K562 (cell line): ENCODE results near the gene LAMA2. TPM values are rescaled to one million over a fixed set of nuclear protein-coding genes. Genes with fewer than 3 reads are reported as not detected.

ENCODE experiments used
- ATAC-seq: fragments of 200-7000 bp; cut with Tn5 transposase; 3 replicates; pipeline ENCODE4 v1.9.1; 2020; ENCODE audit warnings: moderate library complexity
- BruUV-seq: library from RNA; stranded (reverse); fragments of 400-500 nt; replicated peaks from 2 replicates; lab custom pipeline; 2021; lab: Mats Ljungman, UMichigan
- CTCF ChIA-PET: fragments of 300-600 bp; formaldehyde crosslinking; extraction: SDS; loops from one replicate; lab custom pipeline; 2021; ENCODE audit warnings: low intra/inter-chr PET ratio; lab: Yijun Ruan, JAX
- POLR2A ChIA-PET: fragments of 300-600, 350-650 bp; sonication (Branson Sonifier 250); formaldehyde crosslinking; extraction: SDS; loops from one replicate; lab custom pipeline; 2021; ENCODE audit warnings: antibody characterized with exemption, inconsistent platforms; lab: Yijun Ruan, JAX
- DNase-seq, 4 experiments: peaks; one replicate each; pipeline versions ENCODE4 v3.0.0 to v3.0.0-alpha.2; 2011 to 2018; ENCODE audit warnings: low spot score in 3 of 4, mixed read lengths in 3 of 4; ENCODE audit errors: extremely low read depth in 1 of 4
- FAIRE-seq: peaks from 2 replicates; lab custom pipeline; 2011; peaks lifted over from hg19 to GRCh38; lab: Jason Lieb, UNC
- H2AFZ ChIP-seq: 2 replicates; pipeline ENCODE4 v1.6.0; 2011; ENCODE audit warnings: low read depth, low read length, control low read depth, inconsistent platforms
- H3K27ac ChIP-seq: fragments of 200-600 bp; 3 replicates; pipeline ENCODE4 v1.8.0; 2011; ENCODE audit warnings: low read depth, mild to moderate bottlenecking, control low read depth, inconsistent platforms, low read length, moderate library complexity, mixed read lengths; ENCODE audit errors: extremely low read depth
- H3K27me3 ChIP-seq, 2 experiments: fragments of 300-600 bp in 1 of 2; 2 replicates in 1 of 2; 3 replicates in 1 of 2; pipeline versions ENCODE4 v1.6.0 to v1.8.0; 2011; ENCODE audit warnings: inconsistent platforms in 2 of 2, low read length in 2 of 2, mild to moderate bottlenecking in 1 of 2, mixed read lengths in 1 of 2, moderate library complexity in 1 of 2; ENCODE audit not compliant: control insufficient read depth in 2 of 2, insufficient read depth in 2 of 2
- H3K36me3 ChIP-seq: fragments of 300-600 bp; 3 replicates; pipeline ENCODE4 v1.8.0; 2011; ENCODE audit warnings: mild to moderate bottlenecking, low read length, inconsistent platforms; ENCODE audit not compliant: control insufficient read depth, insufficient read depth
- H3K4me1 ChIP-seq, 2 experiments: fragments of 200-600 bp in 1 of 2; replicated peaks in 1 of 2; 2 replicates in 1 of 2; 3 replicates in 1 of 2; pipeline versions ENCODE4 v1.5.1 to v1.8.0; 2011; ENCODE audit warnings: inconsistent platforms in 2 of 2, low read length in 2 of 2, mild to moderate bottlenecking in 1 of 2, mixed read lengths in 1 of 2, moderate library complexity in 1 of 2; ENCODE audit not compliant: control insufficient read depth in 2 of 2, insufficient read depth in 2 of 2
- H3K4me2 ChIP-seq: 2 replicates; pipeline ENCODE4 v1.6.1; 2011; ENCODE audit warnings: low read length, control low read depth, inconsistent platforms, mixed read lengths; ENCODE audit not compliant: insufficient read depth
- H3K4me3 ChIP-seq: fragments of 200-600 bp; sonication (generic), shearing (Covaris generic); 2 replicates; pipeline ENCODE4 v1.5.1; 2016; ENCODE audit warnings: control low read depth, inconsistent platforms
- H3K79me2 ChIP-seq: fragments of 200-600 bp; 3 replicates; pipeline ENCODE4 v1.8.0; 2011; ENCODE audit warnings: low read length, inconsistent platforms; ENCODE audit not compliant: control insufficient read depth, insufficient read depth
- H3K9ac ChIP-seq, 2 experiments: 2 replicates each; pipeline versions ENCODE4 v1.6.0 to v1.6.1; 2011; ENCODE audit warnings: low read depth in 2 of 2, low read length in 2 of 2, control low read depth in 1 of 2, inconsistent platforms in 1 of 2, mild to moderate bottlenecking in 1 of 2, mixed read lengths in 1 of 2; ENCODE audit not compliant: insufficient read depth in 1 of 2
- H3K9me1 ChIP-seq: one replicate; pipeline ENCODE4 v1.6.0; 2011; ENCODE audit warnings: inconsistent platforms, mild to moderate bottlenecking, low read length, moderate library complexity; ENCODE audit not compliant: control insufficient read depth, insufficient read depth
- H3K9me3 ChIP-seq: replicated peaks from 2 replicates; pipeline ENCODE4 v1.5.1; 2011; ENCODE audit warnings: low read depth, low read length, inconsistent platforms; ENCODE audit not compliant: control insufficient read depth, insufficient read depth
- H4K20me1 ChIP-seq: replicated peaks from 2 replicates; pipeline ENCODE4 v1.6.1; 2011; ENCODE audit warnings: low read length, inconsistent platforms, mixed read lengths; ENCODE audit not compliant: control insufficient read depth, insufficient read depth
- BCL6 ChIP-seq: fragments of 250-450 bp; sonication (Bioruptor Pico); IDR thresholded peaks from 2 replicates; pipeline ENCODE4 v1.4.0; 2020
- CEBPG ChIP-seq, 3 experiments: fragments of 200-800 bp in 1 of 3; sonication (Bioruptor generic) in 1 of 3; sonication (generic) in 1 of 3; formaldehyde crosslinking in 1 of 3; IDR thresholded peaks in 2 of 3; conservative IDR thresholded peaks in 1 of 3; 2 replicates each; pipeline versions ENCODE4 v1.6.1 to v1.8.0; 2016 to 2022; ENCODE audit warnings: missing compliant biosample characterization in 2 of 3, missing genetic modification characterization in 2 of 3, mild to moderate bottlenecking in 1 of 3, missing genetic modification reagents in 1 of 3
- FOXA3 ChIP-seq, 2 experiments: fragments of 450-650 bp in 1 of 2; sonication (generic) in 1 of 2; formaldehyde crosslinking; IDR thresholded peaks in 1 of 2; conservative IDR thresholded peaks in 1 of 2; 2 replicates each; pipeline versions ENCODE4 v1.4.0 to v1.8.0; 2020 to 2022; ENCODE audit warnings: mild to moderate bottlenecking in 2 of 2, missing genetic modification reagents in 1 of 2
- KLF16 ChIP-seq: IDR thresholded peaks from 2 replicates; pipeline ENCODE4 v1.6.1; 2016; ENCODE audit warnings: antibody characterized with exemption
- NBN ChIP-seq: fragments of 450-650 bp; IDR thresholded peaks from 2 replicates; pipeline ENCODE4 v1.6.1; 2016; ENCODE audit warnings: low read depth, mild to moderate bottlenecking
- NCOA1 ChIP-seq: fragments of 450-650 bp; IDR thresholded peaks from 2 replicates; pipeline ENCODE4 v1.6.1; 2016; ENCODE audit warnings: low read depth
- NR2C1 ChIP-seq, 2 experiments: fragments of 450-650 bp; IDR thresholded peaks; 2 replicates each; pipeline ENCODE4 v1.6.1; 2017; ENCODE audit warnings: mild to moderate bottlenecking in 2 of 2, antibody characterized with exemption in 1 of 2, inconsistent platforms in 1 of 2, missing compliant biosample characterization in 1 of 2, missing genetic modification characterization in 1 of 2
- RBFOX2 ChIP-seq: fragments of 200-400 bp; formaldehyde crosslinking; IDR thresholded peaks from 2 replicates; pipeline ENCODE4 v1.6.1; 2017; ENCODE audit warnings: low read depth, mild to moderate bottlenecking, low read length, moderate library complexity
- ZFP36 ChIP-seq: fragments of 150-350 bp; IDR thresholded peaks from 2 replicates; pipeline ENCODE4 v1.6.1; 2018; ENCODE audit warnings: low read length, low read depth; ENCODE audit not compliant: partially characterized antibody
- ZNF696 ChIP-seq: fragments of 250-450 bp; sonication (Bioruptor Pico); conservative IDR thresholded peaks from 2 replicates; pipeline ENCODE4 v1.4.0; 2020; ENCODE audit warnings: mild to moderate bottlenecking, moderate library complexity
- WGBS: fragments of 100-300 bp; shearing (Covaris generic); methylation state at CpG from one replicate; pipeline ENCODE4 v1.1.6; 2016; ENCODE audit warnings: low coverage, mixed read lengths; ENCODE audit not compliant: insufficient coverage; ENCODE audit errors: missing lambda C conversion rate; 5-methylcytosine and 5-hydroxymethylcytosine counted together
- in situ Hi-C: fragments of 300-500 bp; cut with MboI; formaldehyde crosslinking; loops from 4 replicates; pipeline ENCODE4 v1.15.0; 2018; ENCODE audit warnings: inconsistent platforms, mixed read lengths
- intact Hi-C: fragments of 100-400 bp; cut with micrococcal nuclease; formaldehyde crosslinking; loops from 2 replicates; pipeline ENCODE4 v1.14.2; 2022
- polyA plus RNA-seq, 8 experiments: library from polyadenylated mRNA; depleted of rRNA in 4 of 8; stranded (reverse) in 5 of 8; unstranded in 3 of 8; fragments of >200 nt; fragmentation: Nextera tagmentation in 2 of 8; fragmentation: Illumina TruSeq in 1 of 8; extraction: Ambion mirVana in 2 of 8; extraction: Trizol in 1 of 8; gene quantifications; 2 replicates each; pipeline versions ENCODE4 v1.2.1 to v1.2.3, GENCODE V29; 2011 to 2014; ENCODE audit warnings: inconsistent platforms in 1 of 8, missing spikeins in 1 of 8
- total RNA-seq, 7 experiments: library from RNA; depleted of rRNA in 6 of 7; stranded (reverse); fragments of >200 nt in 6 of 7; fragmentation: Illumina TruSeq in 2 of 7; extraction: Trizol in 2 of 7; gene quantifications; 2 replicates each; pipeline versions ENCODE4 v1.2.1 to v1.2.3, GENCODE V29; 2011 to 2021; ENCODE audit warnings: low replicate concordance in 1 of 7
- TF ChIP-seq, protein P1 (sequence below): sonication (generic); formaldehyde crosslinking; IDR thresholded peaks from 2 replicates; pipeline ENCODE4 v1.8.1; 2023; ENCODE audit warnings: mild to moderate bottlenecking, missing genetic modification reagents, moderate library complexity
- TF ChIP-seq, protein P2 (sequence below): fragments of 250-450 bp; sonication (Bioruptor Pico); IDR thresholded peaks from 2 replicates; pipeline ENCODE4 v1.4.0; 2020
- TF ChIP-seq, protein P3 (sequence below): conservative IDR thresholded peaks from 2 replicates; pipeline ENCODE4 v1.6.1; 2011; ENCODE audit warnings: low read depth, mild to moderate bottlenecking, low read length; ENCODE audit not compliant: control insufficient read depth
- TF ChIP-seq, protein P4 (sequence below): fragments of 250-450 bp; sonication (Bioruptor Pico); IDR thresholded peaks from 2 replicates; pipeline ENCODE4 v1.5.0; 2020; ENCODE audit warnings: mild to moderate bottlenecking
- TF ChIP-seq, protein P5 (sequence below): fragments of 250-450 bp; sonication (Bioruptor Pico); IDR thresholded peaks from 2 replicates; pipeline ENCODE4 v1.5.0; 2022; ENCODE audit warnings: mild to moderate bottlenecking

Gene LAMA2
- total and polyA plus RNA-seq, 9 of the 15 experiments (the other 6 are each of a cell fraction or from before 2014, with no cell fraction given): 0.04 to 1.5 (median 0.36) TPM

DNA sequence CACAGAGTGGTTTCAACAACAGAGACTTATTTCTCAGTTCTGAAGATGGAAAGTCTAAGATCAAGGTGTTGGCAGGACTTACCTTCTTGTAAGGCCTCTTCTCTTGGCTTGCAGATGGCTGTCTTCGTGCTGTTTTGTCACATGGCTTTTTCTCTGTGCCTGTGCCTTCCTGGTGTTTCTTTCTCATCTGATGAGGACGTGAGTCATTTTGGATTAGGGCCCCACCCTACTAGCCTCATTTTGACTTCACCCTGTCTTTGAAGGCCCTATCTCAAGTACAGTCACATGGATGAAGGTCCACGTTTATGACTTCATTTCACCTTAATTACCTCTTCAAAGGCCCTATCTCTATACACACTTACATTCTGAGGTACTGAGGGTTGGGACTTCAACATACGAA is 41.4 kb upstream of the LAMA2 start:
- Histone ChIP-seq H3K4me3 (no peak overlapping the region), H3K9me3 (no peaks in the 10 kb centered on the region), H3K36me3 (no peaks in the 10 kb centered on the region), H3K27ac (no peak overlapping the region), H2AFZ (no peak overlapping the region), H3K4me2 (no peak overlapping the region), H3K79me2 (no peaks in the 10 kb centered on the region), H3K9me1 (no peaks in the 10 kb centered on the region), H3K27me3 (no peaks in the 10 kb centered on the region), H4K20me1 (no peaks in the 10 kb centered on the region), H3K9ac (no peak overlapping the region), H3K4me1 (no peaks in the 10 kb centered on the region)
- ChIA-PET POLR2A (no interaction called here), CTCF (no interaction called here)
- ATAC-seq: no peak
- BruUV-seq: no TSS peak
- DNase-seq: no peak
- FAIRE-seq: no peak
- in situ Hi-C loops: no loop called here
- intact Hi-C loops: no loop called here
- WGBS: 0% methylated on average over 4 of the region's 4 CpGs
- no peak for TF ChIP-seq BCL6 (CRISPR knock-in tag)
- no peak for TF ChIP-seq CEBPG (CRISPR knock-in tag; IDR thresholded peaks at IDR 0.05)
- no peak for TF ChIP-seq CEBPG (tag; conservative IDR thresholded peaks at IDR 0.05 in 1 of 2, IDR thresholded peaks at IDR 0.05 in 1 of 2)
- TF ChIP-seq KLF16: no peak
- TF ChIP-seq ZFP36: no peak
- TF ChIP-seq, protein P1, sequence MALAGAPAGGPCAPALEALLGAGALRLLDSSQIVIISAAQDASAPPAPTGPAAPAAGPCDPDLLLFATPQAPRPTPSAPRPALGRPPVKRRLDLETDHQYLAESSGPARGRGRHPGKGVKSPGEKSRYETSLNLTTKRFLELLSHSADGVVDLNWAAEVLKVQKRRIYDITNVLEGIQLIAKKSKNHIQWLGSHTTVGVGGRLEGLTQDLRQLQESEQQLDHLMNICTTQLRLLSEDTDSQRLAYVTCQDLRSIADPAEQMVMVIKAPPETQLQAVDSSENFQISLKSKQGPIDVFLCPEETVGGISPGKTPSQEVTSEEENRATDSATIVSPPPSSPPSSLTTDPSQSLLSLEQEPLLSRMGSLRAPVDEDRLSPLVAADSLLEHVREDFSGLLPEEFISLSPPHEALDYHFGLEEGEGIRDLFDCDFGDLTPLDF (CRISPR knock-in tag): no peak
- TF ChIP-seq, protein P2, sequence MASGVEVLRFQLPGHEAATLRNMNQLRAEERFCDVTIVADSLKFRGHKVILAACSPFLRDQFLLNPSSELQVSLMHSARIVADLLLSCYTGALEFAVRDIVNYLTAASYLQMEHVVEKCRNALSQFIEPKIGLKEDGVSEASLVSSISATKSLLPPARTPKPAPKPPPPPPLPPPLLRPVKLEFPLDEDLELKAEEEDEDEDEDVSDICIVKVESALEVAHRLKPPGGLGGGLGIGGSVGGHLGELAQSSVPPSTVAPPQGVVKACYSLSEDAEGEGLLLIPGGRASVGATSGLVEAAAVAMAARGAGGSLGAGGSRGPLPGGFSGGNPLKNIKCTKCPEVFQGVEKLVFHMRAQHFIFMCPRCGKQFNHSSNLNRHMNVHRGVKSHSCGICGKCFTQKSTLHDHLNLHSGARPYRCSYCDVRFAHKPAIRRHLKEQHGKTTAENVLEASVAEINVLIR: no peak
- no peak for TF ChIP-seq NCOA1
- no peak for TF ChIP-seq NBN
- no peak for TF ChIP-seq RBFOX2
- TF ChIP-seq, protein P3, sequence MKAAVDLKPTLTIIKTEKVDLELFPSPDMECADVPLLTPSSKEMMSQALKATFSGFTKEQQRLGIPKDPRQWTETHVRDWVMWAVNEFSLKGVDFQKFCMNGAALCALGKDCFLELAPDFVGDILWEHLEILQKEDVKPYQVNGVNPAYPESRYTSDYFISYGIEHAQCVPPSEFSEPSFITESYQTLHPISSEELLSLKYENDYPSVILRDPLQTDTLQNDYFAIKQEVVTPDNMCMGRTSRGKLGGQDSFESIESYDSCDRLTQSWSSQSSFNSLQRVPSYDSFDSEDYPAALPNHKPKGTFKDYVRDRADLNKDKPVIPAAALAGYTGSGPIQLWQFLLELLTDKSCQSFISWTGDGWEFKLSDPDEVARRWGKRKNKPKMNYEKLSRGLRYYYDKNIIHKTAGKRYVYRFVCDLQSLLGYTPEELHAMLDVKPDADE: no peak
- TF ChIP-seq, protein P4, sequence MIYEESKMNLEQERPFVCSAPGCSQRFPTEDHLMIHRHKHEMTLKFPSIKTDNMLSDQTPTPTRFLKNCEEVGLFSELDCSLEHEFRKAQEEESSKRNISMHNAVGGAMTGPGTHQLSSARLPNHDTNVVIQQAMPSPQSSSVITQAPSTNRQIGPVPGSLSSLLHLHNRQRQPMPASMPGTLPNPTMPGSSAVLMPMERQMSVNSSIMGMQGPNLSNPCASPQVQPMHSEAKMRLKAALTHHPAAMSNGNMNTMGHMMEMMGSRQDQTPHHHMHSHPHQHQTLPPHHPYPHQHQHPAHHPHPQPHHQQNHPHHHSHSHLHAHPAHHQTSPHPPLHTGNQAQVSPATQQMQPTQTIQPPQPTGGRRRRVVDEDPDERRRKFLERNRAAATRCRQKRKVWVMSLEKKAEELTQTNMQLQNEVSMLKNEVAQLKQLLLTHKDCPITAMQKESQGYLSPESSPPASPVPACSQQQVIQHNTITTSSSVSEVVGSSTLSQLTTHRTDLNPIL: no peak
- no peak for TF ChIP-seq NR2C1 (IDR thresholded peaks at IDR 0.05)
- no peak for TF ChIP-seq NR2C1 (tag; IDR thresholded peaks at IDR 0.05)
- TF ChIP-seq FOXA3 (CRISPR knock-in tag; conservative IDR thresholded peaks at IDR 0.05 in 1 of 2, IDR thresholded peaks at IDR 0.05 in 1 of 2): no peak
- TF ChIP-seq, protein P5, sequence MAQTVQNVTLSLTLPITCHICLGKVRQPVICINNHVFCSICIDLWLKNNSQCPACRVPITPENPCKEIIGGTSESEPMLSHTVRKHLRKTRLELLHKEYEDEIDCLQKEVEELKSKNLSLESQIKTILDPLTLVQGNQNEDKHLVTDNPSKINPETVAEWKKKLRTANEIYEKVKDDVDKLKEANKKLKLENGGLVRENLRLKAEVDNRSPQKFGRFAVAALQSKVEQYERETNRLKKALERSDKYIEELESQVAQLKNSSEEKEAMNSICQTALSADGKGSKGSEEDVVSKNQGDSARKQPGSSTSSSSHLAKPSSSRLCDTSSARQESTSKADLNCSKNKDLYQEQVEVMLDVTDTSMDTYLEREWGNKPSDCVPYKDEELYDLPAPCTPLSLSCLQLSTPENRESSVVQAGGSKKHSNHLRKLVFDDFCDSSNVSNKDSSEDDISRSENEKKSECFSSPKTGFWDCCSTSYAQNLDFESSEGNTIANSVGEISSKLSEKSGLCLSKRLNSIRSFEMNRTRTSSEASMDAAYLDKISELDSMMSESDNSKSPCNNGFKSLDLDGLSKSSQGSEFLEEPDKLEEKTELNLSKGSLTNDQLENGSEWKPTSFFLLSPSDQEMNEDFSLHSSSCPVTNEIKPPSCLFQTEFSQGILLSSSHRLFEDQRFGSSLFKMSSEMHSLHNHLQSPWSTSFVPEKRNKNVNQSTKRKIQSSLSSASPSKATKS (CRISPR knock-in tag): no peak
- TF ChIP-seq ZNF696 (CRISPR knock-in tag): no peak
